Lung (tissue), 12 donors: ENCODE measurements around the gene ZNF536. TPM values are rescaled to one million over a fixed set of nuclear protein-coding genes. Genes with fewer than 3 reads are reported as not detected.
"Not testable (repeated sequence)": the region's sequence is repeated elsewhere in the genome, so short reads cannot be mapped to it uniquely, and the experiment has no call there.

Experiments
- ATAC-seq: fragments of 200-7000 bp; cut with Tn5 transposase; one replicate; pipeline ENCODE4 v1.9.1; 2020; ENCODE audit warnings: moderate number of reproducible peaks; ENCODE audit not compliant: insufficient read depth, low FRiP score
- DNase-seq, 3 donors: peaks; one replicate each; pipeline ENCODE4 v3.0.0-alpha.2; 2013 to 2017
- H3K27ac ChIP-seq, 2 donors: one replicate each; pipeline ENCODE4 v1.5.1; 2013; ENCODE audit warnings: mild to moderate bottlenecking in 2 of 2, moderate library complexity in 2 of 2, control low read depth in 1 of 2, inconsistent platforms in 1 of 2, low read depth in 1 of 2, low read length in 1 of 2
- H3K27me3 ChIP-seq, 3 donors: one replicate each; pipeline ENCODE4 v1.5.1; 2013; ENCODE audit warnings: low read length in 2 of 3; ENCODE audit not compliant: control insufficient read depth in 3 of 3, insufficient read depth in 3 of 3
- H3K36me3 ChIP-seq, 4 donors: one replicate each; pipeline ENCODE4 v1.5.1; 2013; ENCODE audit warnings: low read length in 4 of 4, mild to moderate bottlenecking in 1 of 4, moderate library complexity in 1 of 4; ENCODE audit not compliant: control insufficient read depth in 4 of 4, insufficient read depth in 4 of 4
- H3K4me1 ChIP-seq, 5 donors: one replicate each; pipeline ENCODE4 v1.5.1; 2013; ENCODE audit warnings: low read length in 5 of 5, mild to moderate bottlenecking in 2 of 5, moderate library complexity in 1 of 5; ENCODE audit not compliant: control insufficient read depth in 5 of 5, insufficient read depth in 5 of 5
- H3K4me3 ChIP-seq: one replicate; pipeline ENCODE4 v1.5.1; 2013; ENCODE audit warnings: mild to moderate bottlenecking, control low read depth, moderate library complexity
- H3K9ac ChIP-seq, 2 donors: one replicate each; pipeline ENCODE4 v1.5.1; 2013; ENCODE audit warnings: low read length in 2 of 2, control low read depth in 1 of 2; ENCODE audit not compliant: insufficient read depth in 1 of 2
- H3K9me3 ChIP-seq, 4 donors: one replicate each; pipeline ENCODE4 v1.5.1; 2013; ENCODE audit warnings: low read length in 3 of 4, mild to moderate bottlenecking in 1 of 4, moderate library complexity in 1 of 4; ENCODE audit not compliant: control insufficient read depth in 4 of 4, insufficient read depth in 3 of 4
- WGBS, 2 donors: extraction: QIAGEN DNeasy Blood & Tissue Kit; methylation state at CpG; one replicate each; pipeline ENCODE4 v1.1.7; 2013; 5-methylcytosine and 5-hydroxymethylcytosine counted together
- polyA plus RNA-seq, 2 donors: library from polyadenylated mRNA; stranded (reverse); fragments of 200-250 nt; gene quantifications; one replicate each; pipeline ENCODE4 v1.2.1, GENCODE V29; 2013
- total RNA-seq, 2 donors: library from RNA; depleted of rRNA in 1 of 2; stranded (reverse); fragments of >200 nt in 1 of 2; gene quantifications; one replicate each; pipeline ENCODE4 v1.2.1, GENCODE V29; 2014 to 2021
- TF ChIP-seq, protein P1 (sequence below): IDR thresholded peaks from 2 replicates; pipeline ENCODE4 v1.5.1; 2012; ENCODE audit warnings: mild to moderate bottlenecking; ENCODE audit errors: control extremely low read depth, extremely low read depth
- donor health status: control.
- donor health status: control.
- donor health status: Bipolar disorder and iron deficiency.
- donor health status: healthy.
- donor health status: DM: yes; HTN: yes; CAD: no.

The ZNF536 gene
- total and polyA plus RNA-seq, 4 donors: 0.07 to 5.6 (median 0.21) TPM

DNA sequence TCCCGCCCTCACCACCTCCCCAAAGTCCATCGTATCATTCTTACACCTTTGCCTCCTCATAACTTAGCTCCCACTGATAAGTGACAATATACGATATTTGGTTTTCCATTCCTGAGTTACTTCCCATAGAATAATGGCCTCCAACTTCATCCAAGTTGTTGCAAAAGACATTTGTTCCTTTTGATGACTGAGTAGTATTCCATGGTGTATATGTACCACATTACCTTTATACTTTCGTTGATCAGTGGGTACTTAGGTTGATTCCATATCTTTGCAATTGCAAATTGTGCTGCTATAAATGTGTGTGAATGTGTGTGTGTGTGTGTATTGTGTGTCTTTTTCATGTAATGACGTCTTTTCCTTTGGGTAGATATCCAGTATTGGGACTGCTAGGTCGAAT, 109.6 kb downstream of the ZNF536 start:
- H3K4me1 ChIP-seq: peaks cover 0 to 24% (median 9%) of the 10 kb centered on the region in 5 donors
- TF ChIP-seq, protein P1, sequence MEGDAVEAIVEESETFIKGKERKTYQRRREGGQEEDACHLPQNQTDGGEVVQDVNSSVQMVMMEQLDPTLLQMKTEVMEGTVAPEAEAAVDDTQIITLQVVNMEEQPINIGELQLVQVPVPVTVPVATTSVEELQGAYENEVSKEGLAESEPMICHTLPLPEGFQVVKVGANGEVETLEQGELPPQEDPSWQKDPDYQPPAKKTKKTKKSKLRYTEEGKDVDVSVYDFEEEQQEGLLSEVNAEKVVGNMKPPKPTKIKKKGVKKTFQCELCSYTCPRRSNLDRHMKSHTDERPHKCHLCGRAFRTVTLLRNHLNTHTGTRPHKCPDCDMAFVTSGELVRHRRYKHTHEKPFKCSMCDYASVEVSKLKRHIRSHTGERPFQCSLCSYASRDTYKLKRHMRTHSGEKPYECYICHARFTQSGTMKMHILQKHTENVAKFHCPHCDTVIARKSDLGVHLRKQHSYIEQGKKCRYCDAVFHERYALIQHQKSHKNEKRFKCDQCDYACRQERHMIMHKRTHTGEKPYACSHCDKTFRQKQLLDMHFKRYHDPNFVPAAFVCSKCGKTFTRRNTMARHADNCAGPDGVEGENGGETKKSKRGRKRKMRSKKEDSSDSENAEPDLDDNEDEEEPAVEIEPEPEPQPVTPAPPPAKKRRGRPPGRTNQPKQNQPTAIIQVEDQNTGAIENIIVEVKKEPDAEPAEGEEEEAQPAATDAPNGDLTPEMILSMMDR: no peak
- H3K27ac ChIP-seq: no peak overlapping the region
- ATAC-seq (no peak), DNase-seq (no peak)
- no peaks in the 10 kb centered on the region for H3K36me3 ChIP-seq
- H3K9ac ChIP-seq: no peak overlapping the region
- WGBS, 2 donors: 93 to 96% methylated on average over 6 of the region's 6 CpGs
- H3K9me3 ChIP-seq: no peaks in the 10 kb centered on the region
- H3K27me3 ChIP-seq: no peaks in the 10 kb centered on the region
- no peak overlapping the region for H3K4me3 ChIP-seq

DNA sequence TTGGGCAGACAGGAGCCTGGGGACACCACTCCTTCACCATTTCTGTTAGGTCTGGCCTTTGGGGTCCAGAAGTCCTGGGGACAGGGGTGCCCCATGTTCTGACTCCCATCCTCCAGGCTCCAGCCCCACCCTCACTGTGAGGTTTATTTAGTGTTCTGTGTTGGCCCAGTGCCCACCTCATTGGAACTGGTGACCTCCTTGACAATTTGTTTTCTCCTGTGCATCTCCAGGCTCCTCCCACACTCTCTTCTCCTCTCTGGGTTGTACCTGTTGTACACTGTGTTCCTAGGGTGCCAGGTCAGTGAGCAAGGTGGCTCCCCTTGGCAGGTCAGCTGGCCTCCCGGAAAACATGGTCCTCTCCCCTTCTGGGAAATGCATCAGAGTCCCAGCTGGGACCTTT, 110.8 kb downstream of the ZNF536 start:
- H3K9ac ChIP-seq: no peak overlapping the region
- no peak overlapping the region for H3K27ac ChIP-seq
- H3K36me3 ChIP-seq: no peaks in the 10 kb centered on the region
- 84 to 87% methylated on average over 1 of the region's 1 CpG for WGBS, 2 donors
- no peaks in the 10 kb centered on the region for H3K9me3 ChIP-seq
- no peaks in the 10 kb centered on the region for H3K27me3 ChIP-seq
- TF ChIP-seq, protein P1: no peak
- no peak overlapping the region for H3K4me3 ChIP-seq
- no peak for ATAC-seq
- H3K4me1 ChIP-seq: peaks cover 0 to 19% (median 8%) of the 10 kb centered on the region in 5 donors
- no peak for DNase-seq

DNA sequence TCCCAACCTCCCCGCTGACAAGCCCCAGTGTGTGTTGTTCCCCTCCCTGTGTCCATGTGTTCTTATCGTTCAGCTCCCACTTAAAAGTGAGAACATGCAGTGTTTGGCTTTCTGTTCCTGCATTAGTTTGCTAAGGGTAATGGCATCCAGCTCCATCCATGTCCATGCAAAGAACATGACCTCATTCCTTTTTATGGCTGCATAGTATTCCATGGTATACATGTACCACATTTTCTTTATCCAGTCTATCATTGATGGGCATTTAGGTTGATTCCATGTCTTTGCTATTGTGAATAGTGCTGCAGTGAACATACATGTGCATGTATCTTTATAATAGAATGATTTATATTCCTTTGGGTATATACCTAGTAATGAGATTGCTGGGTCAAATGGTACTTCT, 114.1 kb downstream of the ZNF536 start:
- H3K27ac ChIP-seq, H3K4me3 ChIP-seq, ATAC-seq, H3K36me3 ChIP-seq, H3K9ac ChIP-seq, H3K9me3 ChIP-seq, H3K27me3 ChIP-seq, DNase-seq, H3K4me1 ChIP-seq: not testable (repeated sequence)
- 85 to 89% methylated on average over 2 of the region's 2 CpGs for WGBS, 2 donors

DNA sequence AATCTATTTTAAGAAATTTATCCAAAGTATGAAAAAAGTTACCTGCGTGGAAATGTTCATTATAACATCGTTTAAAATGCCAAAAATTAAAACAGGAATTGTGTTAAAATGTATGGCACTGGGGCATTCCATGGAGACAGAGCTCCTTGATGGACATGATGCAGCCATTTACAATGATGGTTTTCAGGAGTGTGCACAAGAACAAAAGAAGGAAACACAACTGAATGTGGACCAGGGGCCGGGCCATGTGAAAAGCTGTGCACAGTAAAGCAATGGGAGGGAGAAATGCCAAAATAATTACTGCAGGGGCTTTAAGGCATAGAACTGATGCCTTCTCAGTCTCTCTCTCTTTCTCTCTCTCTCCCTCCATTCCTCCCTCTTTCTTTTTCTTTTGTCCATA, 115.0 kb downstream of the ZNF536 start:
- TF ChIP-seq, protein P1: no peak
- DNase-seq: no peak
- Histone ChIP-seq H3K9me3 (no peaks in the 10 kb centered on the region), H3K36me3 (no peaks in the 10 kb centered on the region), H3K4me3 (no peak overlapping the region), H3K27ac (no peak overlapping the region), H3K27me3 (peaks cover 0 to 10% (median 0%) of the 10 kb centered on the region in 3 donors), H3K9ac (no peak overlapping the region), H3K4me1 (peaks cover 0 to 5% (median 0%) of the 10 kb centered on the region in 5 donors)
- WGBS, 2 donors: 76 to 78% methylated on average over 3 of the region's 3 CpGs
- ATAC-seq: no peak
